ENCODE data around the gene DNAJB8.

GRCh38 chr3:128481438-128481942 lies 14.8 kb upstream of the DNAJB8 start:
- TF ChIP-seq POLR2A (IDR thresholded peaks at IDR 0.05), result no peak
- TF ChIP-seq, protein P1, sequence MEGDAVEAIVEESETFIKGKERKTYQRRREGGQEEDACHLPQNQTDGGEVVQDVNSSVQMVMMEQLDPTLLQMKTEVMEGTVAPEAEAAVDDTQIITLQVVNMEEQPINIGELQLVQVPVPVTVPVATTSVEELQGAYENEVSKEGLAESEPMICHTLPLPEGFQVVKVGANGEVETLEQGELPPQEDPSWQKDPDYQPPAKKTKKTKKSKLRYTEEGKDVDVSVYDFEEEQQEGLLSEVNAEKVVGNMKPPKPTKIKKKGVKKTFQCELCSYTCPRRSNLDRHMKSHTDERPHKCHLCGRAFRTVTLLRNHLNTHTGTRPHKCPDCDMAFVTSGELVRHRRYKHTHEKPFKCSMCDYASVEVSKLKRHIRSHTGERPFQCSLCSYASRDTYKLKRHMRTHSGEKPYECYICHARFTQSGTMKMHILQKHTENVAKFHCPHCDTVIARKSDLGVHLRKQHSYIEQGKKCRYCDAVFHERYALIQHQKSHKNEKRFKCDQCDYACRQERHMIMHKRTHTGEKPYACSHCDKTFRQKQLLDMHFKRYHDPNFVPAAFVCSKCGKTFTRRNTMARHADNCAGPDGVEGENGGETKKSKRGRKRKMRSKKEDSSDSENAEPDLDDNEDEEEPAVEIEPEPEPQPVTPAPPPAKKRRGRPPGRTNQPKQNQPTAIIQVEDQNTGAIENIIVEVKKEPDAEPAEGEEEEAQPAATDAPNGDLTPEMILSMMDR (IDR thresholded peaks at IDR 0.05), result no peak
